NCI-H1092 treated with DMSO at 0.1 percent for 48 hours (cell line): ENCODE measurements around the gene FBXW12.
A peak's percentile ranks its signal among the peaks of the same experiment; 100 is the strongest.

Experiments used
- DNase-seq: peaks from one replicate; lab custom pipeline; 2025; lab: John Stamatoyannopoulos, UW

FBXW12 gene

DNA sequence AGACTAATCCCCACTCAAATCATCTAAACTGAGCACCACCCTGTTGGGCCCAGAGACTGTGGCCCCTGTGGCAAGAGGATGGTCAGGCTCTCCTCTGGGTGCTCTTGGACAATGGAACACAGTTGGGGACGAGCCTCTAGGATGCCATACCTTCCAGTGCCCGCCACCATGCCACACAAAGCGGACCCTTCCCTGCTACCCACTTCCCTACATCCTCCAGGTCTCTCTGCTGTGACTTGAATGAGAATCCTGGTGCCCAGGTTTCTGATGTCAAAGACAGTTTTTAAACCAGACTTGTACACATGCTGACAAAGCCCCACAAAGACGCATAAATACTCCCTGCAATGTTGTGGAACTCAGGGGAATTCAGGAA lies 63.2 kb downstream of the FBXW12 start:
- DNase-seq = no peak

DNA sequence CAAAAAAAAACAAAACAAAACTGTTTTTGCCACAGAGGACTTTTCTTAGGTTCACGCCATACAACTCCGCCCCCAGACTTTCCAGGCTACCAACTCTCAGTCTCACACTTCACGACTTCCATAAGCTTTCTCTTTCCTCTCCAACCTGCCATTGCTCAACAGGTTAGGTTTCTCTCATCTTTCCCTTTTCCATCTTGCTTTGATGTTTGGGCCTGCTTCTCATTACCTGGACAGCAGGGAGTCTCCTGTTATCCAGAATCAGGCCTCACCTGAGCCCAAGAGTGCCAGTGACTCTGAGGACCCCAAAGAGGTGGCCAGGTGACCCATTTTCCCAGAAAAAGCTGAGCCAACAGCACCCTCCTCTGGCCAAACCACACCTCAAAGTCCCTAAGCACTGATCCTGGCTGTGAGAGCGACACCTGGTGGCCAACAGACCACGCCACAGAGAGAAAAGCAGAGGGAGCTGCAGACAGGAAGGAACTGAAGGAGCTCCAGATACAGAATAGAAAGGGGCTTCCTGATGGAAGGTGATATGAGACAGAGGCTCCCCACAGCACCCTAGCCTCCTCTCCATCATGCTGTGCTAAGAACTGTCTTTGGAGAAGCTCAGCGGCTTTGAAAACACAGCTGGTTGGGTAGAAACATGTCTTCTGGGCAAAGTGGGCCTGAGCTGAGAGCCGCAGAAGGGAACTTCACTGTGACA lies 63.9 kb downstream of the FBXW12 start:
- peak; percentile 76 for DNase-seq

DNA sequence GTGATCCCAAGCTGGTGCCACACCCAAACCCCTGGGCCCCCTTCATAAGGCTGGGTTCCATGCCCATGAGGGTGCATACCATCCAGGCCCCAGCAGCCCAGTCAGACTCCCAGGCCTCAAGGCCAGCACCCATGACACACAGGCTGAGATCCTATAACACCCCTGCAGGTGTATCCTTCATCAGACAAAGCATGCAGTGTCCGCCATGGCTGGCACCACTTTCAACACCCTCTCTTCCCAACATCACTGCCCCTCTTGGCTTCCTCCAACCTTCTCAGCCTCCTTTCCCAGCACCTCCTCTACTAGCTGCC lies 64.4 kb downstream of the FBXW12 start:
- no peak for DNase-seq

DNA sequence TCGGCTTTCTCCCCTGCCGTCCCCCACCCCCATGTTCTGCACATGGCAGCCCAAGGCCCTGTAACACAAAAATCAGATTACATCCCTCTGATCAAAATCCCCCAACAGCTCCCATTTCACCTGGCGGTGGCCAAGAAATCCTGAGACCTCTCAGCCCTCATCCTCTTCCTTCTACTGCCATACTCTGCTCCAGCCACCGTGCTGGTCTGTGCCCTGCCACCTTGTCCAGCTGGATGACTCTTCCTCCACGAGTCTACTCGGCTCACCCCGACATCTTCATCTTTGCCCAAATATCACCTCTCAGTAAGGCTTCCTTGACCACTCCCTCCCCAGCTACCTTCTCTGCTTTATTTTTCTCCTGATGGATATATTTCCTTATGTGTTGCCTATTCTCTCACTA lies 64.8 kb downstream of the FBXW12 start:
- DNase-seq = no peak

DNA sequence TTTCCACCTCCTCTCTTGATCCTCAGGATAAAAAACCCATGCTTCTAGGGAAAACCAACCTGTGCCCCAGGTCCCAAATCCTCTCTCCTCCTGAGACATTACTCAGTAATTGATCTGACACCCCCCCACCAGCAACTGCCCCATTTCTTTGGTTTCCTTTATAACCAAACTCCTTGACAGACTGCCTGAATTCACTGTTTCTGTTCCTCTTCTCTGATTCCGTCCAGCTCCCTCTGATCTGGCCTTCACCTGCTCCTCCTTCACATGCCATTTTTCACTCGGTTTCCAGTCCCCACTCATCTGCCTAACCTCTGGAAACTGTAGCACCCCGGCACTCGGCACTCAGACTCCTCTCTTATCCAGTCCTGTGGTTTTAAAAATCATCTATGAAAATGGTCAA lies 65.8 kb downstream of the FBXW12 start:
- DNase-seq = no peak

DNA sequence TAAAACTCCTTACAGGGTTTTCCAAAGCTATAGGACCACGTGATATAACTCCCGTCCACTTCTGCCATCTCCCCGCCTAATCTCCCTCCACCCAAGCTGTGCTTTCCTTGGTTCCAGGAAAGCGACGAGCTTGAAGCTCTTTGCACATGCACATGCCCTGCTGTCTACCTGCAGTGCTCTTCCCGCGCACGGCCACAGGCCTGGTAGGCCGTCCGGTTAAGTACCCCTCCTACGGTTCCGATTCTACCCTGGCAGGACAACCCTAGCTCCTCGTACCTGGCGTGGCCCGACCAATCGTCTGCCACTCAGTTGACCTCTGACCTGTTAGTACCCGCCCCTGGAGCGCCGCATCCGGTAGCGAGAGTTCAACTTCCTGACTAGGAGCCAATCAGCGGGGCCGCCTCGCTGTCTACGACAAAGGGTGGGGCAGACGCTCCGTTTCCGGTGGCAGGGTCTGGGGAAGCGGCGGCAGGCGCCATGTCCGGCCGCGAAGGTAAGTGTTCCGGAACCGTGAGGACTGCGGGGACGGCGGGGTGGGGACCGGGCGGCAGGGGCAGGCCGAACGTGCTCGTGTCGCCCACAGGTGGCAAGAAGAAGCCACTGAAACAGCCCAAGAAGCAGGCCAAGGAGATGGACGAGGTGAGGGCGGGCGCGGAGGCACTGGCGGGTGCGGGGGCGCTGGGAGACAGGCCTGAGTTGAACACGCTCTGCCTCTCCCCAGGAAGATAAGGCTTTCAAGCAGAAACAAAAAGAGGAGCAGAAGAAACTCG lies 68.0 kb downstream of the FBXW12 start, which contains the start of the genes CCDC51 and TMA7:
TSS of gene CCDC51 (minus strand) at position 300 of the 770 bp plus-strand sequence. CDS start 4,991 bp downstream, outside the sequence.
TSS of gene TMA7 (plus strand) at position 438 of the 770 bp plus-strand sequence. CDS start at position 478, 40 bp downstream.
- peak; percentile 94 for DNase-seq

DNA sequence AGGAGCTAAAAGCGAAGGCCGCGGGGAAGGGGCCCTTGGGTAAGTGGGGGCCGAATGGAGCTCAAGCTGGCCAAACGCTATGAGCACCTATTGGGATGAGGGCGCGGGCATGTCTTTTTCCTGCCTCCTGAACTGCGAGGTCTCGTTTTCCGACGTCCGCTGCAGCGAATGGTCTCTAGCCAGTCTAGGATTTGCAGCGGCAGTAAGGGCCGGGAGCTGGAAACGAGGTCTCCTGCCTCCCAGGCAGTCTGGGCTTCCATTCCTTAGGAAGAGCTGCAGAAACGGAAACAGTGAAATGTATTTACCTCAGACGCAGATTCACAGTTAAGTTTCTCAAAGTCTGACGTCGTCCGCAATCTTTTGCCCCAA lies 68.6 kb downstream of the FBXW12 start:
- no peak for DNase-seq

DNA sequence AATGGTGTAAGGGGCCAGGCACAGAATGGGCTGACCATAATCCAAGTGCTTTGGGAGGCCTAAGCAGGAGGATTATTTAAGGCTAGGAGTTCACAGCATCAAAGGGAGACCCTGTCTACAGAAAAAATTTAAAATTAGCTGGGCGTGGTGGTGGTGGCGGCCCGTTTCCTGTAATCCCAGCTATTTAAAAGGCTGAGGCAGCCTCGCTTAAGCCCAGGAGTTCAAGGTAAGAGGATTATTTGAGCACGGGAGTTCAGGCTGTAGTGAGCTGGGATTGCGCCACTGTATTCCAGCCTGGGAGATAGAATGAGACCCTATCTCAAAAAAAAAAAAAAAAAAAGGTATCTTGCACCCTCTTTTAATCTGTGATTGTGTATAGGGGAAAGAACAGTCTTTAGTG lies 69.9 kb downstream of the FBXW12 start:
- no peak for DNase-seq
